GM19328 (cell line): ENCODE results near the gene COL1A2.

ENCODE experiments used
- ATAC-seq: cut with Tn5 transposase; IDR thresholded peaks from one replicate; pipeline ENCODE4 v1.9.1; 2021; ENCODE audit warnings: mild to moderate bottlenecking, moderate library complexity; ENCODE audit not compliant: unreplicated experiment

COL1A2 gene

DNA sequence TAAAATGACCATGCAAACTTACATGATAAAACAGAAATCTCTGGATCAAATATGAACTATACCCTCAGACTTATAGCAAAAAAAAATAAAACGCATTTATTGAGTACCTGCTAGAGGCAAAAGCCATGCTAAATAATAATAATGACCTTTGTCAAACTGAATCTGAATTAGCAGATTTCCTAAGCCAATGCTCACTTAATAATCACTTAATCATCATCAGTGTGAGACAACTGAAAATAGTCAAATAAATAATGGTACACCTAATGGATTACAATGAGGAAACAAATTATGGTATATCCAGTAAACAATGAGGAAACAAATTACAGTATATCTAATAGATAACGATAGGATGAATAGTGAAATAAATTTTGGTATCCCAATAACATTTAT lies 37.6 kb downstream of the COL1A2 start:
- ATAC-seq: no peak

DNA sequence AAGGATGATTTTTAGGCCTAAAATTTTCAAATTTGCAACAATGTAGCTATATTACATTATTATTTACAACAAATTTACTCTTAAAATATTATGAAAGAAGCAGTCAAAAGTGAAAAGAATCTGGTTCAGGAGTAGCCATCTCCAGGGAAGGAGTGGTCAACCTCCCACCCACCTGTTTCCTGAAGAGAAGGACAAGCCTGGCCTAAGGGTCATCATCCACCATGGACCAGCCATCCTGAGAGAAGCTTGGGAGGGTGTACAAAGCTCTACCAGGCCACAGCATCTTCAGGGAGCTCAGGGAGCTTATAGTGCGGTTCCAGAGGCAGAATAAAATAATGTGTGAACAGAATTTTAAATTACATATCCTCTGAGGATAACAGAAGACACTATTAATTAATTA lies 38.1 kb downstream of the COL1A2 start:
- no peak for ATAC-seq

DNA sequence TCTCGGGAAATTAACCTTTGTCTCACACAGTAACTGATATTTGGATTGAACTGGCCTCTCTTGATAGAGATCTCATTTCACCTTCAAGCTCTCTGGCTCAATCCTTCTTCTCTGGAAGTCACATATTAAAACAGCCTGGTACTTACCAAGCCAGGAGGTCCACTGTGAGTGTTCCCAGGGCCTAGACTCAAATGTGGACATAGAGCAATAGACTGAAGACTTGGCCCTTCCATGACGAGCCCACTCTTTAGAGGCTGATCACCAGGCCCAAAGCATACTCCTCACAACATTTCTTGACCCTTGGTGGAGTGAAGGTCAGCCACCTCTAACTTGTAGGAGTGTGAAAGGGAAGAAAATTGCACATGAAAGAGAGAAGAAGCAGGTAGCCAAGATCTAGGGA lies 38.5 kb downstream of the COL1A2 start:
- no peak for ATAC-seq

DNA sequence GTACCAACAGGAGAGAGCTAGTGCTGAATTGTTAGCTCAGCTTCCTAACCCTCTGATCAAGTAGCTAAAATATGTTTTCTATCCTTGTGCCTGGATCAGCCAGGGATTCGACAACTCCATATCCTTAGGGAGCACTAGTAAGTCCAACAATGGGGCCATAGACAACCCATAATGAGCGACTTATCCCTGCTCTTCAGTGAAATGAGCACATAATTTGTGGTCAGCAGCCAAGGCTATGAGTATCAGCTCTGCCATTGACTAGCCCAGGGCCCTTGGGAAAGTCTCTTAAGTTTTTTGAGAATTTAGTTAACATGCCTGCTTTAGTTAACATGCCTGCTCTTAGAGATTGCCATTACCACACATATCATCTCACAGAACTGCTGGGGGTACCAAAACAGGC lies 39.3 kb downstream of the COL1A2 start:
- no peak for ATAC-seq

DNA sequence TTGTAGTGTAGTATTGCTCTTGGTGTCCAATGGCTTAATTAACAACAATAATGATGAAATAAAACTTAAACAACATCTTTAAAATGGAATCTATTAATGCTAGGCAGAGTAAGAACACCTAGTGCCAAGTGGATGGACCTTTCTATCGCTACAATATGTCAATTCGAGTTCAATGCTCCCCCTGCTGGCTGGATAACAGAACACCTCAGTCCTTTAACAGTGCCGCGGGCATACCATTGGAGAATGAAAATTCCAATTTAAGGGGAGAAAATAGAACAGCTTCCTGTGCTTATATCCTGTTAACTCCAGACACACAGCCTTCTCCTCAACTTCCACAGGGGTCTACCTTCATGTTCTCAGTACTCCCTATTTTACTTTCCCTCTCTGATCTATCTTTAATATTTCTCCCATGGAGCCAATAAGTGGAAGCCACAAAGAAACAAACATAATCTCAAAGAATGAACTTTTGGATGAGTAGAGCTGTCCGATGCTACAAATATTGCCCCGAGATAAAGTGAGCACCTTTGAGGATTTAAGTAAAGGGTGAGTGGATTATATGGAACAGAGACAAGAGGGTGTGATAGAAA lies 41.4 kb downstream of the COL1A2 start:
- ATAC-seq: peak; percentile 90

DNA sequence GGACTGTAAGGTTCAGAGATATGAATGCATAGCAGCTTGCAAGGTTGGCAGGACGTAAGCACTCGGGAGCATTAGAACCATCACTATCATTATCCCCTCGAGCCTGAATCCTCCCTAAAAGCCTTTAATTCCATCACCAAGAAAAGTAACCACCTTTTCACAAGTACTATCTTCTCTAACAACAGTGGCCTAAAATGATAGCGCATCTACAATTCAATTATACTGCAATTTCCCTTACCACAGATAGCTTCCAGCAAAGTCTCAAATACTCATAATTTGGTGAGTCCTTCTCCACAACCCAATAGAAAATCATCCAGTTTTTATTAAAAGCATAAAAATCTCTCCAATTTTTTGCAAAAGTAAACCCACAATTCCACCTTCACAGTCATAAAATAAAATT lies 42.0 kb downstream of the COL1A2 start:
- ATAC-seq: no peak

DNA sequence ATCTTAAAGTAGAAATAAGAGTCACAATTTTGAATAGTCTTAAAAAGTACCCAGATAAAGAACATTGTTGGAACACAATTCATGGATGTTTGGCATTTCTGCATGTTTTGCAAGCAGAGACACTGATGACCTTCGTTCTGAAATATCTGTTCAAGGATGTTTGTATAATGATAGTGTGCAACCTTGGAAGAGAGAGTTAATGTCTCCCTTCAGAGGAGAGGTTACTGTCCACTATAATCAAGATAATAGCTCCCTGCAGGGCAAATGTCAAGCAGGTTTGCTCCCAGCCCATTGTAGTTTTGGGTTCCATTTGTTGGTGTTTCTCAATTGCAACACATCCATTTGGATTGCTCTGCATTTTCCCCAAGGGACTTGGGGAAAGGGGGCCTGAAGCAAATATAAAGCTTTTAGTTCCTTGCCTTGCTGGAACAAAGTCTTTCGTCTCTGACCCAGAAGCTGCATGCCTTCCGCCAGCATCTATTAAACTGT lies 45.2 kb downstream of the COL1A2 start:
- ATAC-seq: no peak

DNA sequence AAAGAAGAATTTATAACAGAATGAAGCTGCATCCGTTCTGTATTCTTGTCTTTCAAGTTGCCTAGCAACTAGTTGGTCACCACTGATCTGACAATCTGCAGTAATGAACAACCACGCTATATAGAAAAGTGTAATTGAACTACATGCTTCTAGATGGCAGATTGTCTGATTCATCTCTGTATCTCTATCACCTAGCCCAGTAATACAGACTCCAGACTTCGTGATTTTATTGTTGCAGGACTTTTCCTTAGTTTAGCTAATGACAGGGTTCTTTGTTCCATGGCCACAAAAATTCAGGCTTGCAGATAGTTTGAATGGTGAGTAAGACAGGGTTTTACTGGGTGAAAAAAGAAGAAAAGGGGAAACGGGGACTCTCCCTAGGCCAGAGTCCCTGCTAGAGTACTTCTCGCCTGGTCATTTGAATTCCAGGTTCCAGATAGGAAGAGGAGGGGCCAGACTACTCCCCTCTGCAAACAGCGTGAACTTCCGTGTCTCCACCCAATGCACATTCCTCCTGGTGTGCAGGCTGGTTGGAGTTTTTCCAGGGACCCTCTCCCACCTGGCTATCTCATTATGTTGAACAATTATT lies 45.9 kb downstream of the COL1A2 start:
- ATAC-seq: no peak

DNA sequence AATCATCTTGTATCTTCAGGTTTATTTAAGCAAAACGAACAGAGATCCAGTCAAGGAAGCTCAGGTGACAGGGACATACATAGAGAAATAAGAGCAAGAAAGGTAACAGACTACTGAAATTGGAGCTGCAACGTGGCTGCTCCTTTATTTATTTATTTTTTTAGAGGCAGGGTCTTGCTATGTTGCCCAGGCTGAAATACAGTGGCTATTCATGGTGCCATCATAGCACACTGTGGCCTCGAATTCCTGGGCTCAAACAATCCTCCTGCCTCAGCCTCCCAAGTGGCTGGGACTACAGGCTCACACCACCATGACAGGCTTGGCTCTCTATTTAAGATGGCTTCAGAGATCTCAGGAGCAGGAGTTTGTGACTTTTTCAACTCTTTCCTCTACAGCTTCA lies 46.4 kb downstream of the COL1A2 start:
- no peak for ATAC-seq

DNA sequence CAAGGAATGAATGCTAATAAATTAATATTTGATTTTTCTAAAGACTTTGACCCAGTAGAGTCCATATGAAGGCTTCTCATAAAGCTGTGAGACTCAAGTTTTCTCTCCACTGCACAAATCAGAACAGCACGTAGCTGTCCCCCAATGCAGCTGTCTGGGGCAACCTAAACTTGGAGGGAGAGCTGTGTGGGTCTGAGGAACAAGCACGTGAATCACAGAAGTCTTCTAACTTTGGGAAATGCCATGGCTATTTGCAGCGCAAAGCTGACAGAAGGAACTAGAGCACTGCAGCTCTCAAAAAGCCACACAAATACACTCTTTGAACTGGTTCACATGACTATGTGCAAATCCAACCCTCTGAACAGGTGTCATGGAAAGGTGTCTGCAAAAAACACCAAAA lies 47.9 kb downstream of the COL1A2 start:
- ATAC-seq: no peak

DNA sequence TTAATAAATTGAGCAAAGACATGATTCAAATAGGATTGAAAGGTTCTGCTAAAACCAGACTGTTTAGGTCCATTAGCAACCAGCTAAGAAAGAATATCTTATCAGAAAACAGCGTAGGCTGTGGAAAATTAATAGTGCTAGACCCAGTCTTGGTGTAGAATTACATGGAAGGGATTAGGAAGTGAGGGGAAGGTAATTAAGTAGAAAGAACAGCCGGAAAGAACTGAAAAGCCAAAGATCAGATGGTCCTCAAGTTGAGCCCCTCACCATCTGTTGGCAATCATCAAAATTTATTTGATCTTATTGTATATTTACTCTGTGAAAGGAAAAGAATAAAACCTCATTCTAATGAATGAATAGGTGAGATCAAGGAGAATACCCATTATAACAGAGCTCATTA lies 50.1 kb downstream of the COL1A2 start:
- no peak for ATAC-seq

DNA sequence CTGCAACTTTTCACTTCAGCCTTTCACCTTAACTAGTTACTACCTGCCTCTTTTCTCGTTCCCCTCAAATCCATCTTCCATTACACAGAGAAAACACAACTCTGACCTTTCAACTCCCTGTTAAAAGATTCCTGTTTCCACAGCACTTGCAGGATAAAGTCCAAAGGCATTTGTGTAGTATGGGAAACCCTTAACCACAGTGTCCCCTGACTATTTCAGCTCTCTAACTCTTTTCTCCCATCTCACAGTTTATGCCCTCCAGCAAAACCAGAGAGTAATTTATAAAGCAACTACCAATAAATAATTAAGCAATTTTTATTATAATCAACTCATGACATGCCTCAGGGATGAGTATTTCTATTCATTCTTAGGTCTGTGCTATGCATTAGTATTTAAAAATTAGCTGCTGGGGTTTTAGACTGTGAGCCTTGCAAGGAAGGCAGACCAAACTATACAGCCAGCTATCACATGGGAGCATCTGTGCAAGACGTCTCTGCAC lies 51.0 kb downstream of the COL1A2 start:
- ATAC-seq: no peak

DNA sequence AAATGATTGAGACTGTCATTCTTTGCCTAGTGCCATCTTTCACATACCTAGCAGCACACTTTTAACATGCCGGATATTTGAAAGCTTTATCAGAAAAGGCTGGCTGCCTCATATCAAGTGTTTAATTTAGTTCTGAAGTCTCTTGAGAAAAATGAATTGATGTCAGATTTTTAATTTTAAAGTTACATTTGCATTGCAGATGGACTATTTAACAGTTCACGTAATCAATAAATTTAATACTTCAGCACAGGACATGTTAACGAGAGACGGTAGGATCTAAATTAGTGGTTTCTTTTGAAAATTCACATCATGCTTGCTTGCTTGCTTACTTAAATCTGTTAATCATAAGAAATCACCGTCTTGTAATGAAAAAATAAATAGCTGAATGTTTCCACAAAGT lies 51.6 kb downstream of the COL1A2 start:
- ATAC-seq: no peak

DNA sequence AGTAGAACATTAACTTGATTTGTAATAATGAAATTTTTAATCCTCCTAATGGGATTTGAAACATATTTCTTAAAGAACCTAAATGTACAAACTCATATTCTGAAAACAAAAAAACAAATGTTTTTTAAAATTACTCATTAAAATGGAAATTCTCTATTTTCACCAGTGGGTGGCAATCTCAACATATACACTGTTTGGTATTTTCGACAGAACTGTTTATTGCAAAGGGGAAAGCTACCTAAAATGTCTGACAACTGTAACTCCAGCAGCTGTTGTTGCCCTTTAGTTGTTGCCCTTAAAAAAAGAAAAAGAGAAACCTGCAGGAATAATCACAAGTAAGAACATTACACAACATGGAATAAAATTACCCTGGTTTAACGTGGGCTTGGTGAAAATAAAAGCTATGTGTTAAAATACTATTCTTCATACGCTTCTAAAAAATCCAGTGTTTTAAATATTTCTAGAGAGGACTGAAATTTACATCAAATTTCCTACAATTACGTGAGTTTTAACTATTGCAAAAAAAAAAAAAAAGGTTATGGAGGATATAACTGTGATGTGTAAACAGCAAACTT lies 54.5 kb downstream of the COL1A2 start:
- peak; percentile 72 for ATAC-seq

DNA sequence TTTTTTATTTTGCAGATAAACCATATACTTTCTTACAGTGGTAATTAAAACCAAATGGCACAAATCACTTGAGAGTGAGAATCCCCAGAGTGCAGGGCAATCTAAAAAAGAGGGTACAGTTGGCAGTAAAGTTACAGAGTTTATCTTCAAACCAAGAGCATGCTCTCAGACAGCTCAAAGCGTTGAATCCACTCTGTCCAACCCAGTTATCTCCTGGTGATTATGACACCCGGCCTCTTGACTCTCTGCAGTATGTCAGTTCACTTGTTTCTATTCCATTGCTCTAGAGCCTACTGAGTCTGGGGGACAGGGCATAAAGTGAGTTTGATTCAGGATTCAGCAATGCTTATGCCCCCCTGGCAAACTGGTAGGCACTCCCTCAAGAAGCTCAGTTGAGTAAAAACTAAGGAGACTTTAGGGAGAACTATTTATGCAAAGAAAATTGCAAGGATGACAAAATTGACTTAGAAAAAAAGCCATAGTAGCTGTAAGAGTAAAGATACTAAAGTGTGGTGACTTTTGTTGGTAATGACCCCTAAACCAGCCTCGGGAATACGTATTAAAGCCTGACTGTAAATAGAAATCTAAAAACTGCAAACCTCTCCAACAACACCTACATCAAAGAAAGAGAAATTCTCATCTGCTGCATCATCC lies 55.5 kb downstream of the COL1A2 start:
- no peak for ATAC-seq

DNA sequence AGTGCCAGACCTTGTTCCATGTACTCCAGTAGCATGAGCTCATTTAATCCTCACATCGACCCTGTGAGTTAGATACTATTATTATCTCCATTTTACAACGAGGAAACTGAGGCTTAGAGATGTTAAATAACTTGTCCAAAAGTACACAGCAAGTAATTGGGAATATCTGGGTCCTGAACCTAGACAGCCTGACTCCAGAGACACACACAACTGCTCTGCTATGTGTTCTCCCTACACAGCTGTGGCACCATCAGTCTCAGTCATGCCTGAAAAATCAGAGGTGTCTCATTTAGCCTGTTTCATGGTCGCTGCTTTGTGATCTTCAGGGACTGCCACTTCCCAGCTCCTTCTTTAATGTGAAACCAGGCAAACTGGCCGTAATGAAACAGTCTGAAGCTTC lies 56.5 kb downstream of the COL1A2 start:
- no peak for ATAC-seq

DNA sequence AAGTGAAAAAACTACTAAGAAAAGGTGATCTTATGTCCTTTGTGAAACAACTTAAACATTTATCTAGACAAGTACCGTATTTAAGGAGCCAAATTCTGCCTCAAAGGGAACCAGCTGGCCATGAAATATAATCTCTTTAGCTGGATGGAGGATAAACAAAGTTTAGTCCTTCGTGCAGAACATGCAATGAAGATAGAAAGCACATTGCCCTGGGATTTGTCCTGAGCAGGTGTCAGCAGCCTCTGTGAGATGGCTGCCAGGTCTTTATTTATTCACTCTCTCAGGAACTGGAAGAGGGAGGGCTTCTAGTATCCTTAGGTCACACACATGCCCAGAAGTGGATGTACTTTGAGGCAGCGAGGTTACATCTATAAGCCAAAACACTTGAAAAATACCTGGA lies 57.5 kb downstream of the COL1A2 start:
- no peak for ATAC-seq

DNA sequence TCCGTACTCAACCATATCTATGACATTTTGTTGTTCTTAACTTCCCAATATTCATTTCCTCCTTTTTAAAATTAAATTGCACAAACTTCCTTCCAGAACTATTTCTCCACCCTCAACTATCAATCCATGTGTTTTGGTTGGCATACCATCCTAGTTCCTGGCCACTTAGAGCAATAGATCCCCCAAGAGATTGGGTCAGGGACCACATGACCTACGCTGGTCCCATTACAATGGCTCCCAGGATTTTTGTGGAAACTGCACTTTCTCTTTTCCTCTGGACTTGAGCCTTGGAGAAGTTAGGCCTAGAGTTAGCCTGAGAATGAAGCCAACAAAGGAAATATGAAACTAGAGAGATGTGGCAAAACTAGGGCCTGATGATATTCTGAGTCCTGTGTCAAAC lies 59.2 kb downstream of the COL1A2 start:
- ATAC-seq: no peak

DNA sequence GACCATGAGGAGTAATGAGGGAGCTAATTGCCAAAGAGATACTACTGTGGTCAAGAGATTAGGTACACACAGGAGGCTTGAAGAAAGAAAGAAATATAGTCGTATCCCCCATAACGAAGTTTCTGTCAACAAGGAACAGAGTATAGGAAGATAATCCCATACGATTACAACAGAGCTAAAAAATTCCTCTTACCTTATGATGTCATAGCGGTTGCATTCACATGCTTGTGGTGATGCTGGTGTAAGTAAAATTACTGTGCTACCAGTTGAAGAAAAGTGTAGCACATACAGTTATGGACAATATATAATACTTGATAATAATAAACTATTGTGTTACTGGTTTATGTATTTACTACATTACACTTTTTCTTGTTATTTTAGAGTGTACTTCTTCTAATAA lies 63.3 kb downstream of the COL1A2 start:
- no peak for ATAC-seq

DNA sequence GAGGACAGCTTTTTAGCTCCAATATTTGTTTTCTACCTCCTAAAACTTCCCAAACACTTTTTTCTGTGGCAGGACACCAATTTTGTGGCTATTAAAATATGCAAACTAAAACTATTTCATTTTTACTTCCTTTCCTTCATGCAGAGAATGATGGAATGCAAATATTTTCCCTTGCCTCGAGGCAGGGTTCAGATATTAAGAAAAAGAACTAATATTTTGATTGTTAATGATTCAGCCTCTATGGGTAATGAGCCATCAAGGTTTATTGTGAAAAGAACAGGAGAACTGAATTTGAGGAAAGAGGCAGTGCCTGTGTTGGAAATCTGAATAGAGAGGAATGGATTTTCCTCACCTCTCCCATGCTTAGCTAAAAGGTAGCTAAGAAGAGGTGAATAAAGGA lies 71.8 kb downstream of the COL1A2 start:
- ATAC-seq: no peak

DNA sequence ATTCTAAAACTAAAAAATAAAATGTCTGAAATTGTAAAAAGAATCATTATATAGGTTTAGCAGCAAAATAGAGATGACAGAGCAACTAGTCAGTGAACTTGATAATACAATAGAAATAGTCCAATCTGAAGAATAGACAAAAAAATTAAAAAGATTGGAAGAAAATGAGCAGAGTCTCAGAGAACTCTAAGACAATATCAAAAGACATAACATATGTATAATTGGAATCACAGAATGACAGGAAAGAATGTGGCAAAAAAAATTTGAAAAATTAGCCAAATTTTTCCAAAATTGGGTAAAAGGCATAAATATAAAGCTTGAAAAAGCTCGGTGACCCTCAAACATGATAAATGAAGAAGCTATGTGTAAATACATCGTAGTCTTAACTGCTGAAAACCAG lies 76.9 kb downstream of the COL1A2 start:
- ATAC-seq: no peak

DNA sequence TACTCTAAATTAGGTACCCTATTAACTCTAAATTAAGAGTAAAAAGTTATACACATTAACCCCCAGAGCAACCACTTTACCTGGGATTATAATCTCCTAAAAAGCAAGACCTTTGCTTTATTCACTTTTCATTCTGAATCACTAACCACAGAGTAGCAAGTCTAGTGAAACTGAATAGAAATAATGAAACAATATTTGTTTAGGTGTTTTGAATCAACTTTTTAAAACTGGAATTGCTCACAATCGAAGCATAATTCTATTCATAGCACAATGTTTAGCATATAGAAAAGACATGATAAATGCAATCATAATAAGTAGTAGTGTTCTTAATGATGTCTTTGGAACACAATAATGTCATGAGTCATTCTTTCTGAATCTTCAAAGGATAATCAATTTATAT lies 77.9 kb downstream of the COL1A2 start:
- no peak for ATAC-seq
